Effector memory CD4-positive, alpha-beta T cell (primary cell): ENCODE data around the gene KCTD2.

Experiments used
- DNase-seq, 3 donors: peaks; one replicate each; pipeline ENCODE4 v3.0.0-alpha.2; 2020
- H3K27ac ChIP-seq: 2 replicates; pipeline ENCODE4 v1.7.0; 2013; ENCODE audit warnings: mild to moderate bottlenecking, low read length, moderate library complexity; ENCODE audit not compliant: insufficient read depth, poor library complexity, severe bottlenecking
- H3K27me3 ChIP-seq: replicated peaks from 2 replicates; pipeline ENCODE4 v1.7.0; 2013; ENCODE audit warnings: mild to moderate bottlenecking, low read length; ENCODE audit not compliant: insufficient read depth, control insufficient read depth, poor library complexity, severe bottlenecking
- H3K36me3 ChIP-seq: 2 replicates; pipeline ENCODE4 v1.7.0; 2013; ENCODE audit warnings: mild to moderate bottlenecking, low read length, moderate library complexity; ENCODE audit not compliant: control insufficient read depth, insufficient read depth
- H3K4me1 ChIP-seq: 2 replicates; pipeline ENCODE4 v1.7.0; 2013; ENCODE audit warnings: low read length, mild to moderate bottlenecking; ENCODE audit not compliant: control insufficient read depth, insufficient read depth, poor library complexity, severe bottlenecking
- H3K4me3 ChIP-seq: 2 replicates; pipeline ENCODE4 v1.7.0; 2013; ENCODE audit warnings: low read length, low read depth, mild to moderate bottlenecking; ENCODE audit not compliant: insufficient read depth, poor library complexity, severe bottlenecking
- H3K9me3 ChIP-seq: 2 replicates; pipeline ENCODE4 v1.7.0; 2013; ENCODE audit warnings: mild to moderate bottlenecking, low read length, moderate library complexity; ENCODE audit not compliant: control insufficient read depth

The KCTD2 gene

GRCh38 chr17:75075597-75076336, 28.7 kb downstream of the KCTD2 start:
- no peak overlapping the region for H3K27ac ChIP-seq
- H3K36me3 ChIP-seq, result no peaks in the 10 kb centered on the region
- no peak for DNase-seq
- H3K4me1 ChIP-seq, result peaks cover 10% of the 10 kb centered on the region
- no peaks in the 10 kb centered on the region for H3K27me3 ChIP-seq
- H3K9me3 ChIP-seq, result no peaks in the 10 kb centered on the region
- no peak overlapping the region for H3K4me3 ChIP-seq

- no peak for DNase-seq
- Histone ChIP-seq H3K4me1 (peaks cover 10% of the 10 kb centered on the region), H3K9me3 (no peaks in the 10 kb centered on the region), H3K27me3 (no peaks in the 10 kb centered on the region), H3K4me3 (peak overlapping the region; percentile 52), H3K27ac (peak overlapping the region; percentile 32), H3K36me3 (no peaks in the 10 kb centered on the region)
Measured at GRCh38 chr17:75077072-75077495, 30.1 kb downstream of the KCTD2 start.

- H3K4me1 ChIP-seq, result peaks cover 10% of the 10 kb centered on the region
- DNase-seq, result peak in 1 of 3 donors; percentile 16
- H3K27ac ChIP-seq, result peak overlapping the region; percentile 32
- H3K27me3 ChIP-seq, result no peaks in the 10 kb centered on the region
- no peaks in the 10 kb centered on the region for H3K9me3 ChIP-seq
- no peaks in the 10 kb centered on the region for H3K36me3 ChIP-seq
- peak overlapping the region; percentile 52 for H3K4me3 ChIP-seq
Measured at GRCh38 chr17:75077496-75078283, 30.7 kb downstream of the KCTD2 start.

- H3K27me3 ChIP-seq, result no peaks in the 10 kb centered on the region
- no peak for DNase-seq
- H3K9me3 ChIP-seq, result no peaks in the 10 kb centered on the region
- peaks cover 10% of the 10 kb centered on the region for H3K4me1 ChIP-seq
- no peaks in the 10 kb centered on the region for H3K36me3 ChIP-seq
- H3K27ac ChIP-seq, result no peak overlapping the region
- H3K4me3 ChIP-seq, result no peak overlapping the region
Measured at GRCh38 chr17:75078284-75079022, 31.4 kb downstream of the KCTD2 start.

GRCh38 chr17:75079023-75079373, 32.0 kb downstream of the KCTD2 start:
- H3K27ac ChIP-seq, result no peak overlapping the region
- no peaks in the 10 kb centered on the region for H3K27me3 ChIP-seq
- peaks cover 11% of the 10 kb centered on the region for H3K4me1 ChIP-seq
- H3K36me3 ChIP-seq, result no peaks in the 10 kb centered on the region
- no peak overlapping the region for H3K4me3 ChIP-seq
- no peaks in the 10 kb centered on the region for H3K9me3 ChIP-seq
- no peak for DNase-seq

GRCh38 chr17:75081611-75082540, 34.9 kb downstream of the KCTD2 start:
- H3K4me1 ChIP-seq, result peaks cover 15% of the 10 kb centered on the region
- DNase-seq, result no peak

GRCh38 chr17:75082683-75083082, 35.7 kb downstream of the KCTD2 start:
- no peaks in the 10 kb centered on the region for H3K27me3 ChIP-seq
- H3K36me3 ChIP-seq, result no peaks in the 10 kb centered on the region
- no peak overlapping the region for H3K27ac ChIP-seq
- H3K4me3 ChIP-seq, result no peak overlapping the region
- no peak for DNase-seq
- H3K4me1 ChIP-seq, result peaks cover 17% of the 10 kb centered on the region
- no peaks in the 10 kb centered on the region for H3K9me3 ChIP-seq

More at GRCh38 chr17:75081611-75082540, 34.9 kb downstream of the KCTD2 start:
- H3K4me3 ChIP-seq, result no peak overlapping the region
- no peaks in the 10 kb centered on the region for H3K27me3 ChIP-seq
- no peak overlapping the region for H3K27ac ChIP-seq
- no peaks in the 10 kb centered on the region for H3K9me3 ChIP-seq
- H3K36me3 ChIP-seq, result no peaks in the 10 kb centered on the region

GRCh38 chr17:75084039-75084660, 37.1 kb downstream of the KCTD2 start:
- Histone ChIP-seq H3K4me3 (no peak overlapping the region), H3K27ac (no peak overlapping the region), H3K4me1 (peaks cover 10% of the 10 kb centered on the region), H3K36me3 (no peaks in the 10 kb centered on the region), H3K27me3 (no peaks in the 10 kb centered on the region), H3K9me3 (no peaks in the 10 kb centered on the region)
- DNase-seq, result no peak
